GM19351 (cell line): Measurements from ENCODE around the gene SERPINB8.

ENCODE experiments used
- ATAC-seq: cut with Tn5 transposase; IDR thresholded peaks from one replicate; pipeline ENCODE4 v1.9.1; 2021; ENCODE audit warnings: mild to moderate bottlenecking, moderate library complexity; ENCODE audit not compliant: unreplicated experiment

SERPINB8 gene

GRCh38 chr18:63963615-63964256 lies 6.1 kb upstream of the SERPINB8 start:
- ATAC-seq: peak; percentile 97

- no peak for ATAC-seq
Measured at GRCh38 chr18:63964908-63965307, 5.0 kb upstream of the SERPINB8 start.

- no peak for ATAC-seq
Measured at GRCh38 chr18:63965716-63966330, 4.1 kb upstream of the SERPINB8 start.

DNA sequence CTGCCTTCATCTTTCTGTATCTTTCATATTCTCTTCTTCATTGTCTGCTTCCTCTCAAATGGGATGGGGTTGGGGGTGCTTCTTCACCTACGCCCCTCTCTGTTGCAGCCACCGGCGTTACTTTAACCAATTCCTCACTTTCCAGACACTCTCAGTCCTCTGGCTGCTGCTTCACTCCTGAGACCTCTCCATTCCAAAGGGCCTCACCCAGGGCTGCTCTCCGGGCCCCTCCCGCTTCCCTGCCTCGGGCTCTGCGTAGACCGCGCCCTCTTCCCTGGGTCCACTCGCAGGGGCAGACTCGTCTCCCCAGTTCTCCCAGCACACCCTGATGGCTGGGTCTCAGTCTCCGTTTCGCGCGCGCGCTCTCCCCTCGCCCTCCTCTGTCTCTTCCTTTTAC lies 926 bp downstream of the SERPINB8 start:
- ATAC-seq: peak; percentile 0

DNA sequence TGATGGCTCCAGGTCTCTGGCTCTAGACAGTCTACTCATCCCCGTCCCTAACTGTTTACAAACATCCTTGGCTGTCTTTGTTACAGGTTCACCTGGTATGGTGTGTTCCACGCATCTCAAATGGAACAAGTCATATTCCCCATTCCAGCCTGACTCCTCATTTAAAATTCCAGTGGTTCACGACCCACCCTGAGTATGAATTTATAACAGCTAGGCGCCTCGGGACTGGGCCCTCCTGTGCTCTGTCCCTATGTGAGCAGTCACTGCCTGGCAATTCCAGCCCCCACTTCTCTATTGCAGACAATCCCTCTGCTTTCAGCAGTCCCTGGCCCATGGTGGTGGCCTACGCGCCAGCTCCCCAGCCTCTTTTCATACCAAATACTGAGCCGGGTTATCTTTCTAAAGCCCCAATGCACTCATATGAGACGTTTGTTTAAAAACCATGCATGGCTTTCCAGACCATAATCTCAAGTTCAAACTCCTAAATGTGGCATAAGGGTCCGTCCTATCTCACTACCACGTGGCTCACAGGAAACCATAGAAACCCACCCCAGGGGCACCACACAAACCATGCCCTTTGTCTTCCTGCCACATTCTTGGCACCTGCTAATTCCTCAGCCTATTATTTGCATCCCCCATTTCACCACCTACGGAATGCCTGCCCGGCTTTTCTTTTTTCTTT lies 1.6 kb downstream of the SERPINB8 start:
- no peak for ATAC-seq

GRCh38 chr18:63972002-63972376 lies 2.1 kb downstream of the SERPINB8 start:
- no peak for ATAC-seq

DNA sequence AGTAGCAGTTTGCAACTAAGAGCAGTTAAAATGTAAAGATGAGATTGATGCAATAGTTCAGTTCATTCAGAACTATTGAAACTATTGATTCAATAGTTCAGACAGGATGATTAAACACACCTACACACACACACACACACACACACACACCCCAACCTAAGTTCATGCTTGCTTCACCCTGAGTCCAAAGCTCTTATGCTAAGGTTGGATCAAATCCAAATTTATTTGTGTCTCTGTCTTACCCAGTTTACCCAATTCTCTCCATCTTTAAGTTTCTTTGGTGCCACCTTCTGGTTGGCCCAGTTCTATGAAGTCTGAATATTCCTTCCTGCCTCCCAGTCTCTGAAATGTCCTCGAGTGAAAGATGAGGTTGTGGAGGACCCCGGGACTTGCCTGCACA lies 5.1 kb downstream of the SERPINB8 start:
- ATAC-seq: no peak

DNA sequence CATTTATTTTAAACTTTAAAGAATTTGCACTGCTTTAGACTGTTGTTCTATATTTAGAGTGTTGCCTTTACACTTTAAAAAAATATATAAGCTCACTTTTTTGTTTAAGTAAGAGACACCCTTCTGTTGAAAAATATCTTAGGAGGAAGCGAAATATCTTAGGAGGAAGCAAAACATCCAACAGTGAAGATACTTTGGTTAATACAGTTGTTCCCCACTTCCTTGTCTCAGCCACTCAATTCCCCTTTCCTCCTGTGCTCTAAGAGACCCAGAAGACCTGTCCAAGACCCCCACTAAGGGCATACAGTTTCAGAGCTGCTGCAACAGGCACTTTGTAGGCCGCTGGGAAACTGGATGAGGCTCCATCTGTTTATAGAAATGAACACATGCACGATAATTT lies 5.7 kb downstream of the SERPINB8 start:
- ATAC-seq: no peak

DNA sequence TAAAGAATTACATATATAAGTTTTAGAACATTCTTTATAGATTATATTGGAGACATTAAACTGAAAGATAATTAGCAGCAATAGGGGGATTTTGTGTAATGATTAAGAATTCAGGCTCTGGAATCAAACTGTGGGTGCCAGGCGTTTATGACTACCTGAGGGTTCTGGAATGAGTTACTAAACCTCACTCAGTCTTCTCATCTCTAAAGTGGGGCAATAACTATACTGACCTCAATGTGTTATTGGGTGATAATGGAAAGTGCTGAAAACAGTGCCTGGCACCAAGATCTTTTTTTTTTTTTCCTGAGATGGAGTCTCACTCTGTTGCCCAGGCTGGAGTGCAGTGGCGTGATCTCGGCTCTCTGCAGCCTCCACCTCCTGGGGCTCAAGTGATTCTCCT lies 7.2 kb downstream of the SERPINB8 start:
- ATAC-seq: no peak

DNA sequence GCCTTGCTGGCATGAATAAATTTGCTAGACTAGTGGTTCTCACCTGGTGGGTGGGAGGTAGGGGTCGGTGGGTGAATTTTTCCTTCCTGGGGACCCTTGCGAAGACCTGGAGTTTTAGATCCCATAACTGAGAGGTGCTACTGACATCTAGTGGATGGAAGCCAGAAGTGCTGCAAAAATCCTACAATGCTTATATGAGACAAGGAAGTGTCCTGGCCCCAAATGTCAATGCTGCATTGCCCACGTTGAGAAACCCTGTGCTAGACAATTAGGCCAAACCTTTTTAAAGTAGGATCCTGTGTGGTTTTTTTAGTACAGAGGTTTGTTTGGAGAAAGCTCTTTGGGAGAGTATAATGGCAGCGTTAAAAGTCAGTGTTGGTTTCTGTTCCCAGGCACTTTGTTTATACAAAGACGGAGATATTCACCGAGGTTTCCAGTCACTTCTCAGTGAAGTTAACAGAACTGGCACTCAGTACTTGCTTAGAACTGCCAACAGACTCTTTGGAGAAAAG lies 9.6 kb downstream of the SERPINB8 start:
- ATAC-seq: peak; percentile 84

DNA sequence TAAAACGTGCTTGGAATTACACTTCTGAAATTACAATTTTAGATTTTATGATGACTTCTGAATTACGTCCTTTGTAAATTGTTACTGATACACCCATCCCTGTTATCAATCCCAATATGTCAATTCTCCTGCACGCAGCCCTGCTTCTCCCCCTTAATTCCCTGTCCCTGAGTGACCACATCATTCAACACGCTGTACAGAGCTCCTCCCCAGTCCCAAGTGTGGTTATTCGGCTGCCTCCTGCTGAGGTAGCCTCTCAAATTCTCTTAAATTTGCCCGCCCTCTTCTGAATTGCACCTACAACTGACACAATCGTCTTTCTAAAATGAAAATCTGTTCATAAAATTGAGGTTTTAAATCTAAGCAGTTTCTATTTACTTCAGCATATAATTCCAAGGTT lies 10.1 kb downstream of the SERPINB8 start:
- ATAC-seq: no peak

GRCh38 chr18:63980896-63981460 lies 11.1 kb downstream of the SERPINB8 start:
- ATAC-seq: no peak

GRCh38 chr18:63981719-63982118 lies 11.8 kb downstream of the SERPINB8 start:
- no peak for ATAC-seq

DNA sequence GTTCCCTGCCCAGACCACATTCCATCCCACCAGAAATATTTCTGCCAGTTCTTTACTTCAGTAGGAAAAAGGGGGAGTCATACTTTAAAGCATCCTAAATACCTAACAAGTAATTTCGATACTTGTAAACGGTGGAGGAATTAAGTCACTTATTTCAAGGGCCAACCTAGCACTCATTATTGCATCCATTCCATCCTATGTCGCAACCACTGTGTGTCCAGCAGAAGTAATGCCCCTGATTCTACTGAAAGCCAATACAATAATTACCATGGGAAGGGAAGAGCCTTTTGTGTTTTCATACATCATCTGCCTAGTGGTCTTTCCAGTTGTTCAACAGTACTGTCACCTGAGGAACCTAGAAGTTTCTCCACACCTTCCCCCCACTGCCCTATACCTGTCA lies 12.5 kb downstream of the SERPINB8 start:
- no peak for ATAC-seq

DNA sequence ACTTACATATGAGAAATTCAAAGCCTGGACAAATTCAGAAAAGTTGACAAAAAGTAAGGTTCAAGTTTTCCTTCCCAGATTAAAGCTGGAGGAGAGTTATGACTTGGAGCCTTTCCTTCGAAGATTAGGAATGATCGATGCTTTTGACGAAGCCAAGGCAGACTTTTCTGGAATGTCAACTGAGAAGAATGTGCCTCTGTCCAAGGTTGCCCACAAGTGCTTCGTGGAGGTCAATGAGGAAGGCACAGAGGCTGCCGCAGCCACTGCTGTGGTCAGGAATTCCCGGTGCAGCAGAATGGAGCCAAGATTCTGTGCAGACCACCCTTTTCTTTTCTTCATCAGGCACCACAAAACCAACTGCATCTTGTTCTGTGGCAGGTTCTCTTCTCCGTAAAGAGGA lies 17.0 kb downstream of the SERPINB8 start:
- ATAC-seq: no peak

- no peak for ATAC-seq
Measured at GRCh38 chr18:63987743-63988142, 17.9 kb downstream of the SERPINB8 start.

DNA sequence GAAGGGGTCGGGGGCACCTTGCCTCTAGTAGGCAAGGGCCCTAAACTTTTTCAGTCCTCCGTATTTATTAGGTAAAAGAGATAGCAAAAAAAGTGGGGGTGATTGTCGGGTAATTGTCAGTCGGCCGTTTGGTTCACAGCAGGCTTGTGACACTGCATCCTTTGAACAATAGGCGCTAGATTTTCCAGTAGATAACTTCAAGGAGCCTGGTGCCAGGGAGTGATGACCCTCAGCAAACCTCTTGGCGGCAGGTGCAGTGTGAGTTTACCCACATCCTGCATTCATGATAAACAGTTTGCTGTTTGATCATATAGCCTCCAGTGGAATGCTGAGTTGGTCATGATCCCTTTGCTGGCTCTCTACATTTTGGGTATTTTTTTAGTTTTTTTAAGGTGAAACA lies 22.9 kb downstream of the SERPINB8 start:
- no peak for ATAC-seq

DNA sequence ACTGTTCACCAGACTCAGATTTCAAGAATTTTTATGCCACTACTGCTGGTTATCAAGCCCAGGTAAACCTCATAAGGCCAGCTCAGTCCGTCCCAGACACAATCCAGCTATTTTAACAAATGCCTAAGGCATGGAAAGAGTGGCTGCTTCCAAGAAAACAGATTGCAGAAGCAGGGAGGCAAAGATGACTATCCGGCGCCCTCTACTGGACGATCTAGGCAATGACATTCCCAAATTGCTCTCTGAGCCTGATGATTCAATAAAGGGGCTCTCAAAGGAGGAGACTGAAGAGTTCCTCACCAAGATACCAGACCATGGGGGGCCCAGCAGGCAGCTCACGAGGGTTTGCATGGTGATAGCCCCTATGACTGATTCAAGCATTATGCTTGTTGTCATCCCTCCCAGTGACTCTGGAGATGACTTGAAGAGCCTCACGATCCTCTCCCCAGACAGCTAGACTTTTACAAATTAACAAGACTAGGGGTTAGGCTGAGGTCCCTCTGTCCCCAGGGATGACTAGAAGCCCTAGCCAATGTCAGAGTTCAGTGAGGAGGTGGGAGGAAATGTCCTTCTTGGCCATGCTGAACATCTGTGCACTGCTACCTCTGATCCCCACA lies 25.0 kb downstream of the SERPINB8 start:
- ATAC-seq: peak; percentile 60

- ATAC-seq: no peak
Measured at GRCh38 chr18:63997041-63997440, 27.2 kb downstream of the SERPINB8 start.

- ATAC-seq: no peak
Measured at GRCh38 chr18:63997606-63998005, 27.7 kb downstream of the SERPINB8 start.

DNA sequence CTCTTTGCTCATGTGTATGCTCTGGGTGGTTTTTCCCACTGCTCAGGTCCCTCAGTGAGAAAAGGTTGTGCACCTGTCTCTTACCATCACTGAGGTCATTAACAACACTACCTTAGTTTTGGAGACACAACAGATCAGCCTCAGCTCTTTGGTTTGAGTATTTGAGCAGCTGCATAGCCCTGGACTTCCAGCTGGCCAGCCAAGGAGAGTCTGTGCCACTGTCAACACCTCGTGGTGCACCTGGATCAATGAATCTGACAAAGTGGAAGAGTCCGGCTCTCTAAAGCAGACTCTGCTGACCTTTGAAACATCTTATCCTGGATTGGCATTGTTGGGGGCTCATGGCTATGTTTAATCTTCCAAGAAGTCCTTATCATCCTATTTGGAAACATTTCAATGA lies 30.0 kb downstream of the SERPINB8 start:
- ATAC-seq: no peak
